Right lobe of liver (tissue), 4 donors: ENCODE results near the gene GPR84.

Source experiments
- POLR2A ChIP-seq: fragments of 450-650 bp; IDR thresholded peaks from one replicate; pipeline ENCODE4 v1.6.1; 2017; ENCODE audit warnings: antibody characterized with exemption, mild to moderate bottlenecking
- TF ChIP-seq, protein P1 (sequence below), 4 donors: fragments of 200-600 bp in 3 of 4; fragments of 450-650 bp in 1 of 4; IDR thresholded peaks; one replicate each; pipeline versions ENCODE4 v1.5.1 to v1.8.0; 2016 to 2022; ENCODE audit warnings: antibody characterized with exemption in 4 of 4, mild to moderate bottlenecking in 2 of 4
- donor health status: DM: no; HTN: no; CAD: no.
- donor health status: DM: no; HTN: no; CAD: no.
- donor health status: DM: no; HTN: yes; CAD: no.

DNA sequence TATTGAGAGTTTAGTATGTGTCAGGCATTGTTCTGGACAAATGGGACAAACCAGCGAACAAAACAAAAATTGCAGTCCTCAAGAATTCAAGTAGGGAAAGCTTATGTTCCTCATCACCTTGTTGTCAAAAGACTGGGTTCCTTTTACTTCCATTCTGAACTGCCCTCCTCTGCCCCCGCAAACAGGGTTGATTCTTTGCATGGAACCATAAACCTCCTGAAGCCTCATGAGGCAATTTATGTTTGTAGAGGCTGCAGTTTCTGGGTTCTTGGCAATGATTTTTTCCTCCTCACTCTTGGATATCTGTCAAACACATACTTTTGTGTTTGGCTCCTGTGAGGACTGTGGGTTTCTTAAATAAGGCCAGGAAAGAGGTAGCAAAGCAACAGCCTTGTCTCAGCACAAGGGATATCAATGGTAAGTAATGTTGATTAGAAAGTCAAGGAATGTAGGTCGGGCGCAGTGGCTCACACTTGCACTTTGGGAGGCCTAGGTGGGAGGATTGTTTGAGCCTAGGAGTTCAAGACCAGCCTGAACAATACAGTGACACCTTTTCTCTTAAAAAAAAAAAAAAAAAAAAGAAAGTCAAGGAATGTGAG lies 25.5 kb downstream of the GPR84 start:
- TF ChIP-seq POLR2A: no peak
- TF ChIP-seq, protein P1, sequence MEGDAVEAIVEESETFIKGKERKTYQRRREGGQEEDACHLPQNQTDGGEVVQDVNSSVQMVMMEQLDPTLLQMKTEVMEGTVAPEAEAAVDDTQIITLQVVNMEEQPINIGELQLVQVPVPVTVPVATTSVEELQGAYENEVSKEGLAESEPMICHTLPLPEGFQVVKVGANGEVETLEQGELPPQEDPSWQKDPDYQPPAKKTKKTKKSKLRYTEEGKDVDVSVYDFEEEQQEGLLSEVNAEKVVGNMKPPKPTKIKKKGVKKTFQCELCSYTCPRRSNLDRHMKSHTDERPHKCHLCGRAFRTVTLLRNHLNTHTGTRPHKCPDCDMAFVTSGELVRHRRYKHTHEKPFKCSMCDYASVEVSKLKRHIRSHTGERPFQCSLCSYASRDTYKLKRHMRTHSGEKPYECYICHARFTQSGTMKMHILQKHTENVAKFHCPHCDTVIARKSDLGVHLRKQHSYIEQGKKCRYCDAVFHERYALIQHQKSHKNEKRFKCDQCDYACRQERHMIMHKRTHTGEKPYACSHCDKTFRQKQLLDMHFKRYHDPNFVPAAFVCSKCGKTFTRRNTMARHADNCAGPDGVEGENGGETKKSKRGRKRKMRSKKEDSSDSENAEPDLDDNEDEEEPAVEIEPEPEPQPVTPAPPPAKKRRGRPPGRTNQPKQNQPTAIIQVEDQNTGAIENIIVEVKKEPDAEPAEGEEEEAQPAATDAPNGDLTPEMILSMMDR (IDR thresholded peaks at IDR 0.05): no peak
